Endothelial cell of umbilical vein (primary cell): Measurements from ENCODE around the gene GPR176. TPM values are rescaled to one million over a fixed set of nuclear protein-coding genes. Genes with fewer than 3 reads are reported as not detected.

Source experiments
- BruUV-seq: library from RNA; stranded (reverse); fragments of 400-500 nt; replicated peaks from 2 replicates; lab custom pipeline; 2021; lab: Mats Ljungman, UMichigan
- CTCF ChIA-PET: fragments of 300-600, 350-600 bp; sonication (Branson Sonifier 250); formaldehyde crosslinking; loops from one replicate; lab custom pipeline; 2021; ENCODE audit warnings: antibody characterized with exemption, inconsistent platforms; lab: Charles Lee
- POLR2A ChIA-PET: fragments of 300-600, 350-600 bp; sonication (Branson Sonifier 250); formaldehyde crosslinking; loops from one replicate; lab custom pipeline; 2021; ENCODE audit warnings: antibody characterized with exemption, inconsistent platforms; lab: Charles Lee
- DNase-seq: peaks from one replicate; pipeline ENCODE4 v3.0.0-alpha.2; 2011; ENCODE audit warnings: low read depth, low spot score
- FAIRE-seq: peaks from 2 replicates; lab custom pipeline; 2011; peaks lifted over from hg19 to GRCh38; lab: Jason Lieb, UNC
- H2AFZ ChIP-seq: 2 replicates; pipeline ENCODE4 v1.6.0; 2012; ENCODE audit warnings: low read depth, low read length, control low read depth, inconsistent platforms
- H3K27ac ChIP-seq: 2 replicates; pipeline ENCODE4 v1.5.1; 2011; ENCODE audit warnings: low read depth, mild to moderate bottlenecking, control low read depth, low read length, moderate library complexity; ENCODE audit not compliant: insufficient read depth
- H3K27me3 ChIP-seq, 2 experiments: 2 replicates each; pipeline versions ENCODE4 v1.6.0 to v1.6.1; 2011; ENCODE audit warnings: low read length in 2 of 2, mixed read lengths in 1 of 2; ENCODE audit not compliant: control insufficient read depth in 2 of 2, insufficient read depth in 2 of 2
- H3K36me3 ChIP-seq, 2 experiments: 2 replicates in 1 of 2; 3 replicates in 1 of 2; pipeline ENCODE4 v1.5.1; 2011; ENCODE audit warnings: low read length in 2 of 2, mild to moderate bottlenecking in 1 of 2, moderate library complexity in 1 of 2; ENCODE audit not compliant: control insufficient read depth in 2 of 2, insufficient read depth in 2 of 2; ENCODE audit errors: extremely low read depth in 1 of 2
- H3K4me1 ChIP-seq: 3 replicates; pipeline ENCODE4 v1.5.1; 2011; ENCODE audit warnings: mild to moderate bottlenecking, low read length; ENCODE audit not compliant: control insufficient read depth, insufficient read depth; ENCODE audit errors: extremely low read depth
- H3K4me2 ChIP-seq: 2 replicates; pipeline ENCODE4 v1.6.1; 2011; ENCODE audit warnings: low read length, control low read depth, mixed read lengths; ENCODE audit not compliant: insufficient read depth
- H3K4me3 ChIP-seq, 3 experiments: fragments of 200-600 bp in 1 of 3; sonication (generic), shearing (Covaris generic) in 1 of 3; replicated peaks in 1 of 3; 2 replicates each; pipeline ENCODE4 v1.5.1; 2011 to 2016; ENCODE audit warnings: control low read depth in 3 of 3, low read length in 3 of 3, mild to moderate bottlenecking in 2 of 3, inconsistent platforms in 1 of 3, low read depth in 1 of 3, moderate library complexity in 1 of 3; ENCODE audit not compliant: insufficient read depth in 1 of 3
- H3K79me2 ChIP-seq: 2 replicates; pipeline ENCODE4 v1.6.0; 2012; ENCODE audit warnings: low read length, inconsistent platforms; ENCODE audit not compliant: control insufficient read depth, insufficient read depth
- H3K9ac ChIP-seq: replicated peaks from 2 replicates; pipeline ENCODE3; 2011; ENCODE audit warnings: low read length, control low read depth; ENCODE audit not compliant: insufficient read depth; ENCODE audit errors: extremely low read depth
- H3K9me1 ChIP-seq: replicated peaks from 3 replicates; pipeline ENCODE4 v1.6.0; 2011; ENCODE audit warnings: mild to moderate bottlenecking, low read length; ENCODE audit not compliant: control insufficient read depth, insufficient read depth; ENCODE audit errors: extremely low read depth
- H3K9me3 ChIP-seq: replicated peaks from 2 replicates; pipeline ENCODE4 v1.5.1; 2012; ENCODE audit warnings: low read length, inconsistent platforms; ENCODE audit not compliant: control insufficient read depth, insufficient read depth
- H4K20me1 ChIP-seq: replicated peaks from 2 replicates; pipeline ENCODE3; 2011; ENCODE audit warnings: mild to moderate bottlenecking, low read length; ENCODE audit not compliant: control insufficient read depth, insufficient read depth; ENCODE audit errors: extremely low read depth
- EZH2 ChIP-seq: IDR thresholded peaks from 2 replicates; pipeline ENCODE4 v1.6.1; 2012; ENCODE audit warnings: borderline replicate concordance, low read depth, mild to moderate bottlenecking, moderate library complexity, low read length, inconsistent platforms; ENCODE audit not compliant: severe bottlenecking
- FOS ChIP-seq: IDR thresholded peaks from 2 replicates; pipeline ENCODE4 v1.6.1; 2011; ENCODE audit warnings: mild to moderate bottlenecking, low read length, moderate library complexity, borderline replicate concordance; ENCODE audit not compliant: insufficient read depth
- GATA2 ChIP-seq: IDR thresholded peaks from 2 replicates; pipeline ENCODE4 v1.7.0; 2011; ENCODE audit warnings: low read depth, mild to moderate bottlenecking, moderate library complexity, mixed read lengths, low read length; ENCODE audit not compliant: insufficient read length, insufficient read depth
- JUN ChIP-seq: IDR thresholded peaks from 2 replicates; pipeline ENCODE4 v1.6.1; 2011; ENCODE audit warnings: borderline replicate concordance, low read depth; ENCODE audit not compliant: insufficient read length, insufficient read depth
- MYC ChIP-seq: IDR thresholded peaks from one replicate; pipeline ENCODE4 v1.6.1; 2011; ENCODE audit warnings: mild to moderate bottlenecking, low read depth, low read length
- POLR2A ChIP-seq: IDR thresholded peaks from 2 replicates; pipeline ENCODE4 v1.6.1; 2012; ENCODE audit warnings: low read depth, mild to moderate bottlenecking, control low read depth, low read length
- POLR2AphosphoS5 ChIP-seq: IDR thresholded peaks from 2 replicates; pipeline ENCODE4 v1.6.1; 2012; ENCODE audit warnings: low read depth, mild to moderate bottlenecking, control low read depth, low read length, moderate library complexity; ENCODE audit not compliant: insufficient read depth
- dilution Hi-C: fragments of 300-500 bp; cut with MboI; formaldehyde crosslinking; loops from one replicate; pipeline ENCODE4 v1.15.0; 2019; ENCODE audit warnings: low sequenced_read_pairs; ENCODE audit not compliant: extremely low pct_ligation_motif_present
- intact Hi-C: fragments of 100-400 bp; cut with micrococcal nuclease; formaldehyde crosslinking; loops from one replicate; pipeline ENCODE4 v1.10.0; 2022
- polyA plus RNA-seq, 4 experiments: library from polyadenylated mRNA; depleted of rRNA in 3 of 4; stranded (reverse) in 3 of 4; unstranded in 1 of 4; fragments of >200 nt; gene quantifications; 2 replicates each; pipeline versions ENCODE4 v1.2.1 to v1.2.3, GENCODE V29; 2011 to 2012; ENCODE audit warnings: missing spikeins in 1 of 4
- total RNA-seq: library from RNA; stranded (reverse); gene quantifications from 2 replicates; pipeline ENCODE4 v1.2.3, GENCODE V29; 2021
- TF ChIP-seq, protein P1 (sequence below), 2 donors: IDR thresholded peaks; 1 replicate in 1 of 2; 2 replicates in 1 of 2; pipeline ENCODE4 v1.5.1; 2011; ENCODE audit warnings: low read length in 2 of 2, mild to moderate bottlenecking in 2 of 2, moderate library complexity in 2 of 2, control low read depth in 1 of 2, inconsistent platforms in 1 of 2, low read depth in 1 of 2; ENCODE audit not compliant: insufficient read depth in 1 of 2; ENCODE audit errors: extremely low read depth in 1 of 2
- TF ChIP-seq, protein P2 (sequence below): IDR thresholded peaks from 2 replicates; pipeline ENCODE4 v1.6.1; 2011; ENCODE audit not compliant: insufficient read depth, insufficient read length

Gene GPR176
- total and polyA plus RNA-seq, 2 donors (not counting 3 experiments of a cell fraction or from before 2014, with no cell fraction given): 35.3 to 68.7 TPM

DNA sequence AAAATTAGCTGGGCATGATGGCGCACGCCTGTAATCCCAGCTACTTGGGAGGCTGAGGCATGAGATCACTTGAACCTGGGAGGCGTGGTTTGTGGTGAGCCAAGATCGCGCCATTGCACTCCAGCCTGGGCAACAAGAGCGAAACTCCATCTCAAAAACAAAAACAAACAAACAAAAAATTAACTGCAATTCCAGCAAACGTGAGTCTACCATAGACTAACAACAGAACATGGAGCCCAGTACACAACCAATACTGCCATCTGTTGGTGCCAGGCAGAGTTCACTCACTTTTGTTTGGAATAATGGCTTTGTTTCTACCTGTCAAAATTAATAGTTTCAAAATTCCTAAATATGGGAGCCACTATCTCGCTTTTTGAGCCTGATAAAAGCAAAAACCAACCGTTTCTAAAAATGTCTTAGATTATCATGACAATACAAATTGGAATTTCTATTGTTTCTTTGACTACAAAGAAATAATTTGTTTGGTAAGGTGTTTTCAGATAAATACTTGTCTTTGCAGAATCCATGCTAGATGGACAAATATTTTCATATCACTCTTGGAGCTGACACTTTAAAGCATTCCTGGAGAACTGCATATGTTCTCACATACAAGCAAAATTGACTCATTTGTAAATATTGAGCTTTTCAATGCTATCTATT lies 45.0 kb downstream of the GPR176 start:
- Histone ChIP-seq H3K27ac (no peak overlapping the region), H3K79me2 (peaks cover 5% of the 10 kb centered on the region), H3K4me3 (no peak overlapping the region), H3K9me3 (no peaks in the 10 kb centered on the region), H4K20me1 (no peaks in the 10 kb centered on the region), H3K4me2 (no peak overlapping the region), H3K9me1 (no peaks in the 10 kb centered on the region), H2AFZ (no peak overlapping the region), H3K36me3 (no peaks in the 10 kb centered on the region), H3K4me1 (no peaks in the 10 kb centered on the region), H3K27me3 (no peaks in the 10 kb centered on the region), H3K9ac (no peak overlapping the region)
- FAIRE-seq (peak; percentile 91), DNase-seq (peak; percentile 67)
- intact Hi-C loops (loop anchor here (1.0 to 2.0 kb wide), 3 partner anchors 73 to 188 kb away; no protein-coding TSS in a partner anchor), dilution Hi-C loops (no loop called here)
- BruUV-seq: no TSS peak
- CTCF ChIA-PET: interaction anchor here (0.7 to 6.1 kb wide), 19 partner anchors 12 to 210 kb away, joined by 3 to 49 read pairs (median 5); no protein-coding TSS in a partner anchor
- TF ChIP-seq JUN (no peak), POLR2A (no peak), MYC (no peak)
- TF ChIP-seq, protein P1, sequence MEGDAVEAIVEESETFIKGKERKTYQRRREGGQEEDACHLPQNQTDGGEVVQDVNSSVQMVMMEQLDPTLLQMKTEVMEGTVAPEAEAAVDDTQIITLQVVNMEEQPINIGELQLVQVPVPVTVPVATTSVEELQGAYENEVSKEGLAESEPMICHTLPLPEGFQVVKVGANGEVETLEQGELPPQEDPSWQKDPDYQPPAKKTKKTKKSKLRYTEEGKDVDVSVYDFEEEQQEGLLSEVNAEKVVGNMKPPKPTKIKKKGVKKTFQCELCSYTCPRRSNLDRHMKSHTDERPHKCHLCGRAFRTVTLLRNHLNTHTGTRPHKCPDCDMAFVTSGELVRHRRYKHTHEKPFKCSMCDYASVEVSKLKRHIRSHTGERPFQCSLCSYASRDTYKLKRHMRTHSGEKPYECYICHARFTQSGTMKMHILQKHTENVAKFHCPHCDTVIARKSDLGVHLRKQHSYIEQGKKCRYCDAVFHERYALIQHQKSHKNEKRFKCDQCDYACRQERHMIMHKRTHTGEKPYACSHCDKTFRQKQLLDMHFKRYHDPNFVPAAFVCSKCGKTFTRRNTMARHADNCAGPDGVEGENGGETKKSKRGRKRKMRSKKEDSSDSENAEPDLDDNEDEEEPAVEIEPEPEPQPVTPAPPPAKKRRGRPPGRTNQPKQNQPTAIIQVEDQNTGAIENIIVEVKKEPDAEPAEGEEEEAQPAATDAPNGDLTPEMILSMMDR (IDR thresholded peaks at IDR 0.05; ENCODE audit: extremely low read depth in 1 of 2, insufficient read depth in 1 of 2, low read depth in 1 of 2, low read length in 2 of 2): peak; percentile 53 to 70
- POLR2A ChIA-PET: no interaction called here

DNA sequence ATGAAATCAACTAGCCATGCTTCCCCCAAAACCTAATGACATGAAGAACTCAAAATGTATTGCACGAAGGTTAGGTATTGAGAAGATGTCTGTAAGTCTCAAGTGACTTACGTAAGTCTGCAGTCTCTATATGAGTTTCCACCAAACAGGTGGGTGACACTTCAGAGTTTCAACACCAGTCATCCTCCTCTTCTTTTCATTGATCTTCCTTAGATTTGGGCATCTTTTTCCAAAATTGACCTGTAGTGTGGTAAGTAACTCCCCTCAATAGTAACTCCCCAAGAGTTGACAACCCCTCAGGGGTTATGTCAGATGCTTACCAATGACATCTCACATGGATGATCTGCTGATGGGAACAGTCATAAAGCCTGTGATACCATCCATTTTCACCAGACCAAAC lies 46.1 kb downstream of the GPR176 start:
- dilution Hi-C loops: no loop called here
- FAIRE-seq (no peak), DNase-seq (no peak)
- H3K79me2 ChIP-seq: peaks cover 5% of the 10 kb centered on the region
- intact Hi-C loops: loop anchor here (2.0 kb wide), 1 partner anchor 187 kb away; no protein-coding TSS in a partner anchor
- no TSS peak for BruUV-seq
- no peak overlapping the region for H3K4me2 ChIP-seq
- no peak overlapping the region for H2AFZ ChIP-seq
- H3K27ac ChIP-seq: no peak overlapping the region
- H3K36me3 ChIP-seq: no peaks in the 10 kb centered on the region
- ChIA-PET CTCF (interaction anchor here (1.1 to 6.1 kb wide), 11 partner anchors 8 to 188 kb away, joined by 3 to 49 read pairs (median 7); no protein-coding TSS in a partner anchor), POLR2A (no interaction called here)
- no peaks in the 10 kb centered on the region for H3K27me3 ChIP-seq
- TF ChIP-seq EZH2 (no peak), POLR2AphosphoS5 (no peak), POLR2A (no peak), MYC (no peak), GATA2 (no peak), FOS (no peak)
- TF ChIP-seq, protein P1 (IDR thresholded peaks at IDR 0.05; ENCODE audit: extremely low read depth in 1 of 2, insufficient read depth in 1 of 2, low read depth in 1 of 2, low read length in 2 of 2): no peak
- TF ChIP-seq, protein P2, sequence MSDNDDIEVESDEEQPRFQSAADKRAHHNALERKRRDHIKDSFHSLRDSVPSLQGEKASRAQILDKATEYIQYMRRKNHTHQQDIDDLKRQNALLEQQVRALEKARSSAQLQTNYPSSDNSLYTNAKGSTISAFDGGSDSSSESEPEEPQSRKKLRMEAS: no peak
- no peaks in the 10 kb centered on the region for H4K20me1 ChIP-seq
- H3K9me3 ChIP-seq: no peaks in the 10 kb centered on the region
- no peaks in the 10 kb centered on the region for H3K4me1 ChIP-seq
- no peak overlapping the region for H3K4me3 ChIP-seq
- no peak overlapping the region for H3K9ac ChIP-seq
- H3K9me1 ChIP-seq: no peaks in the 10 kb centered on the region
